CD14-positive monocyte (primary cell): ENCODE results near the gene PRODH2. TPM values are rescaled to one million over a fixed set of nuclear protein-coding genes. Genes with fewer than 3 reads are reported as not detected.
A peak's percentile ranks its signal among the peaks of the same experiment; 100 is the strongest.

Experiments
- DNase-seq, 3 donors: peaks; one replicate each; pipeline ENCODE4 v3.0.0-alpha.2; 2011 to 2022
- H2AFZ ChIP-seq: 2 replicates; pipeline ENCODE4 v1.6.0; 2012; ENCODE audit warnings: mild to moderate bottlenecking, low read depth, low read length, inconsistent platforms; ENCODE audit not compliant: insufficient read depth, poor library complexity, severe bottlenecking
- H3K27ac ChIP-seq, 2 donors: 1 replicate in 1 of 2; 2 replicates in 1 of 2; pipeline ENCODE4 v1.5.1; 2012 to 2013; ENCODE audit warnings: low read length in 2 of 2, control low read depth in 1 of 2, inconsistent platforms in 1 of 2, low read depth in 1 of 2, mild to moderate bottlenecking in 1 of 2
- H3K27me3 ChIP-seq, 2 donors: one replicate each; pipeline versions ENCODE4 v1.6.0 to v1.6.1; 2011 to 2013; ENCODE audit warnings: low read length in 2 of 2; ENCODE audit not compliant: control insufficient read depth in 2 of 2, insufficient read depth in 2 of 2
- H3K36me3 ChIP-seq, 2 donors: replicated peaks in 1 of 2; 1 replicate in 1 of 2; 2 replicates in 1 of 2; pipeline versions ENCODE4 v1.5.1 to v1.6.1; 2012 to 2013; ENCODE audit warnings: low read length in 2 of 2, control low read depth in 1 of 2, inconsistent platforms in 1 of 2, mild to moderate bottlenecking in 1 of 2; ENCODE audit not compliant: insufficient read depth in 2 of 2, control insufficient read depth in 1 of 2
- H3K4me1 ChIP-seq, 2 donors: 1 replicate in 1 of 2; 2 replicates in 1 of 2; pipeline versions ENCODE4 v1.5.1 to v1.6.1; 2012 to 2013; ENCODE audit warnings: low read length in 2 of 2, control low read depth in 1 of 2, inconsistent platforms in 1 of 2, mild to moderate bottlenecking in 1 of 2, moderate library complexity in 1 of 2; ENCODE audit not compliant: insufficient read depth in 2 of 2, control insufficient read depth in 1 of 2
- H3K4me2 ChIP-seq: replicated peaks from 2 replicates; pipeline ENCODE3; 2012; ENCODE audit warnings: low read length, moderate library complexity, mild to moderate bottlenecking; ENCODE audit not compliant: poor library complexity, severe bottlenecking; ENCODE audit errors: extremely low read depth
- H3K4me3 ChIP-seq, 3 experiments: fragments of 200-600 bp in 1 of 3; sonication (generic) in 1 of 3; replicated peaks in 1 of 3; 1 replicate in 2 of 3; 2 replicates in 1 of 3; pipeline ENCODE4 v1.5.1; 2011 to 2013; ENCODE audit warnings: low read length in 3 of 3, mild to moderate bottlenecking in 3 of 3, control low read depth in 2 of 3, low read depth in 2 of 3, inconsistent platforms in 1 of 3, moderate library complexity in 1 of 3
- H3K79me2 ChIP-seq: 2 replicates; pipeline ENCODE4 v1.6.0; 2012; ENCODE audit warnings: mild to moderate bottlenecking, control low read depth, inconsistent platforms, low read length, moderate library complexity; ENCODE audit not compliant: insufficient read depth
- H3K9ac ChIP-seq: 2 replicates; pipeline ENCODE4 v1.6.0; 2017; ENCODE audit warnings: low read length, mild to moderate bottlenecking; ENCODE audit not compliant: insufficient read depth, poor library complexity, severe bottlenecking
- H3K9me3 ChIP-seq, 2 donors: replicated peaks in 1 of 2; 1 replicate in 1 of 2; 2 replicates in 1 of 2; pipeline versions ENCODE4 v1.5.1 to v1.6.1; 2012 to 2013; ENCODE audit warnings: low read length in 2 of 2, control low read depth in 1 of 2; ENCODE audit not compliant: control insufficient read depth in 1 of 2, insufficient read depth in 1 of 2
- H4K20me1 ChIP-seq: 2 replicates; pipeline ENCODE4 v1.6.0; 2012; ENCODE audit warnings: mild to moderate bottlenecking, low read length, control low read depth, moderate library complexity; ENCODE audit not compliant: insufficient read depth
- H3K27ac Mint-ChIP-seq, 7 donors: one replicate each; pipeline ENCODE4 v1.8.0; 2020; ENCODE audit warnings: mild to moderate bottlenecking in 7 of 7, mixed read lengths in 7 of 7, moderate library complexity in 6 of 7, inconsistent platforms in 2 of 7
- H3K27me3 Mint-ChIP-seq, 3 donors: one replicate each; pipeline ENCODE4 v1.8.0; 2021 to 2022; ENCODE audit warnings: low read depth in 3 of 3, mild to moderate bottlenecking in 3 of 3, mixed read lengths in 3 of 3, moderate library complexity in 3 of 3, inconsistent platforms in 1 of 3
- H3K36me3 Mint-ChIP-seq, 2 donors: one replicate each; pipeline ENCODE4 v1.8.0; 2020; ENCODE audit warnings: mixed read lengths in 2 of 2, inconsistent platforms in 1 of 2, mild to moderate bottlenecking in 1 of 2
- H3K4me1 Mint-ChIP-seq: one replicate; pipeline ENCODE4 v1.8.0; 2020; ENCODE audit warnings: mild to moderate bottlenecking, mixed read lengths
- H3K4me3 Mint-ChIP-seq, 2 donors: one replicate each; pipeline ENCODE4 v1.8.0; 2020; ENCODE audit warnings: mild to moderate bottlenecking in 2 of 2, mixed read lengths in 2 of 2, moderate library complexity in 1 of 2
- H3K9me3 Mint-ChIP-seq, 7 donors: one replicate each; pipeline ENCODE4 v1.8.0; 2020 to 2022; ENCODE audit warnings: mixed read lengths in 7 of 7, mild to moderate bottlenecking in 6 of 7, moderate library complexity in 6 of 7, inconsistent platforms in 2 of 7
- CTCF ChIP-seq: fragments of 200-600 bp; IDR thresholded peaks from one replicate; pipeline ENCODE4 v1.8.0; 2022; ENCODE audit warnings: antibody characterized with exemption, mild to moderate bottlenecking
- WGBS: methylation state at CpG from one replicate; pipeline ENCODE4 v1.1.5; 2013; ENCODE audit warnings: missing lambda C conversion rate; ENCODE audit not compliant: insufficient coverage; 5-methylcytosine and 5-hydroxymethylcytosine counted together
- intact Hi-C, 2 donors: fragments of 100-400 bp; cut with micrococcal nuclease; formaldehyde crosslinking; loops; one replicate each; pipeline versions ENCODE4 v1.15.0 to v1.15.1; 2023
- polyA plus RNA-seq, 3 donors: library from polyadenylated mRNA; depleted of rRNA in 1 of 3; unstranded in 2 of 3; stranded (reverse) in 1 of 3; fragments of 300-500 nt in 2 of 3; fragments of >200 nt in 1 of 3; fragmentation: Illumina TruSeq in 2 of 3; gene quantifications; 1 replicate in 2 of 3; 2 replicates in 1 of 3; pipeline ENCODE4 v1.2.3, GENCODE V29; 2012 to 2021

The PRODH2 gene
- polyA plus RNA-seq, 3 donors = not detected

GRCh38 chr19:35846038-35846668, 33.5 kb upstream of the PRODH2 start:
- H3K9ac ChIP-seq = no peak overlapping the region
- no peak overlapping the region for H3K27ac ChIP-seq

More at GRCh38 chr19:35846038-35846668, 33.5 kb upstream of the PRODH2 start:
- intact Hi-C loops = no loop called here
- DNase-seq = no peak
- H3K36me3 Mint-ChIP-seq = peaks cover 4 to 5% of the 10 kb centered on the region in 2 donors
- no peak overlapping the region for H3K4me3 ChIP-seq
- peaks cover 53 to 74% (median 60%) of the 10 kb centered on the region in 3 donors for H3K27me3 Mint-ChIP-seq
- H3K4me2 ChIP-seq = no peak overlapping the region
- H3K9me3 ChIP-seq = peaks cover 0 to 22% of the 10 kb centered on the region in 2 donors
- no peak overlapping the region for H3K27ac Mint-ChIP-seq
- H3K36me3 ChIP-seq = no peaks in the 10 kb centered on the region
- peaks cover 0 to 19% (median 16%) of the 10 kb centered on the region in 7 donors for H3K9me3 Mint-ChIP-seq
- TF ChIP-seq CTCF = no peak
- H2AFZ ChIP-seq = no peak overlapping the region
- peak overlapping the region in 1 of 2 donors; percentile 82 for H3K4me3 Mint-ChIP-seq
- WGBS = 6% methylated on average over 23 of the region's 26 CpGs
- peaks cover 18% of the 10 kb centered on the region for H3K4me1 Mint-ChIP-seq
- H3K79me2 ChIP-seq = no peaks in the 10 kb centered on the region
- H4K20me1 ChIP-seq = no peaks in the 10 kb centered on the region
- H3K27me3 ChIP-seq = peaks cover 28 to 57% of the 10 kb centered on the region in 2 donors
- H3K4me1 ChIP-seq = peaks cover 9 to 11% of the 10 kb centered on the region in 2 donors
